Hepatocyte (in vitro differentiated cells): ENCODE measurements around the gene TCF23.

Source experiments
- CTCF ChIP-seq: fragments of 200-600 bp; sonication (generic); IDR thresholded peaks from 2 replicates; pipeline ENCODE4 v1.5.1; 2016; ENCODE audit warnings: antibody characterized with exemption, mild to moderate bottlenecking; ENCODE audit not compliant: poor library complexity
- EZH2 ChIP-seq: fragments of 200-600 bp; sonication (generic); IDR thresholded peaks from 2 replicates; pipeline ENCODE4 v1.6.1; 2016; ENCODE audit warnings: antibody characterized with exemption, mild to moderate bottlenecking, borderline replicate concordance

- TF ChIP-seq CTCF (no peak), EZH2 (no peak)
Measured at GRCh38 chr2:27189989-27190388, 41.2 kb downstream of the TCF23 start.
